Coronary artery (tissue), 2 donors: ENCODE measurements around the gene CERS1.

Source experiments
- DNase-seq: peaks from one replicate; pipeline ENCODE4 v3.0.0-alpha.2; 2017; ENCODE audit warnings: low spot score
- H3K27ac ChIP-seq, 2 donors: fragments of 200-600 bp; sonication (generic); one replicate each; pipeline ENCODE4 v1.5.1; 2016 to 2019
- H3K4me3 ChIP-seq: fragments of 200-600 bp; sonication (generic); 2 replicates; pipeline ENCODE4 v1.5.1; 2016; ENCODE audit warnings: mild to moderate bottlenecking, moderate library complexity
- CTCF ChIP-seq: fragments of 200-600 bp; sonication (generic); IDR thresholded peaks from one replicate; pipeline ENCODE4 v1.5.1; 2019; ENCODE audit warnings: antibody characterized with exemption

The CERS1 gene

GRCh38 chr19:18840288-18841267 is 55.4 kb downstream of the CERS1 start:
- Histone ChIP-seq H3K4me3 (no peak overlapping the region), H3K27ac (no peak overlapping the region)
- TF ChIP-seq CTCF: no peak
- no peak for DNase-seq

- DNase-seq: no peak
- TF ChIP-seq CTCF: no peak
- Histone ChIP-seq H3K27ac (no peak overlapping the region), H3K4me3 (no peak overlapping the region)
These were observed 56.3 kb downstream of the CERS1 start for GRCh38 chr19:18839465-18840287.

- Histone ChIP-seq H3K4me3 (peak overlapping the region; percentile 93), H3K27ac (no peak overlapping the region)
- no peak for DNase-seq
- no peak for TF ChIP-seq CTCF
These were observed 61.3 kb downstream of the CERS1 start for GRCh38 chr19:18834644-18834984.

- peak overlapping the region; percentile 93 for H3K4me3 ChIP-seq
- DNase-seq: no peak
- no peak overlapping the region for H3K27ac ChIP-seq
- no peak for TF ChIP-seq CTCF
These were observed 61.9 kb downstream of the CERS1 start for GRCh38 chr19:18833849-18834643.

- Histone ChIP-seq H3K27ac (peak overlapping the region in 1 of 2 donors; percentile 90), H3K4me3 (peak overlapping the region; percentile 93)
- no peak for TF ChIP-seq CTCF
- no peak for DNase-seq
These were observed 62.8 kb downstream of the CERS1 start for GRCh38 chr19:18833141-18833476.

GRCh38 chr19:18832306-18833140 is 63.4 kb downstream of the CERS1 start:
- DNase-seq: no peak
- TF ChIP-seq CTCF: no peak
- peak overlapping the region; percentile 93 for H3K4me3 ChIP-seq
- peak overlapping the region; percentile 73 to 90 for H3K27ac ChIP-seq
